ENCODE data around the gene EFNA2. TPM values are rescaled to one million over a fixed set of nuclear protein-coding genes. Genes with fewer than 3 reads are reported as not detected.
"Not testable (repeated sequence)": the region's sequence is repeated elsewhere in the genome, so short reads cannot be mapped to it uniquely, and the experiment has no call there.

Gene EFNA2
- total RNA-seq, 4 donors from 2014 or later: 0.76 TPM; not detected in 3

DNA sequence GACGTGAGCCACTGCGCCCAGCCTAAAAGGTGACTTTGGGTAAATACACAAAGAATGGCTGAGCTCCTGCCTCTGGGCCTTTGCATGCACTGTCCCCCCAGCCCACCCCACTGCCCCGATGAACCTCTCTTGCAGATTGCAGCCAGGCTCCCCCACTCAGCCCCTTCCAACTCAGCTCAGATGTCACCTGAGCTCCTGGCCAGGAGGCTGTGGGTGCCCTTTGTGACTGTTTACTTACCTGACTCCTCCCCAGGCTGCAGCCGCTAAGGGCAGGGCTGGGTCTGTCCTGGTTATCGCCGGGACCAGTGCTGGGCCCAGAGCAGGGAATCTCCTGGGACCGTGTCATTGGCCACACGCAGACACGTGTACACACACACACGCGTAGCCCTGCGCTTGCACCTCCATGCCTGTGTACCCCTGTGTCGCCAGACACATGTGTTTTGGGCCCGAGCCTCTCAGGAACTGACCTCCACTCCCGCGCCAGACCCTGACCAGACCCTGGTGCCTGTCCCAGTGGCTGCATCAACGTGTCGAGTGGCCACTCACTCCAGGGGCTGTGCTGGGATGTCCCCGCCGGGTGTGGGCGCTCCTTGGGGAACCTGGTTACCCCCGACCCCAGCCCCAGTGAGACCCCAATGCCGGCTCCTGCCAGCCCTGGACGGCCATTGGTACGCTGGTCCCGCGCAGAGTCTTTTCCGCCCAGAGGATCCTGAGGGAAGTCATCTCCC lies 18.7 kb downstream of the EFNA2 start:
- H3K27ac ChIP-seq: no peak overlapping the region
- no peaks in the 10 kb centered on the region for H3K9me3 ChIP-seq
- H3K36me3 ChIP-seq: no peaks in the 10 kb centered on the region
- no peak overlapping the region for H3K4me3 ChIP-seq
- no peaks in the 10 kb centered on the region for H3K27me3 ChIP-seq
- intact Hi-C loops (cut with DNase I; ENCODE audit: low total_unique reads): no loop called here
- DNase-seq: no peak
- TF ChIP-seq POLR2A (IDR thresholded peaks at IDR 0.05): no peak
- TF ChIP-seq, protein P1, sequence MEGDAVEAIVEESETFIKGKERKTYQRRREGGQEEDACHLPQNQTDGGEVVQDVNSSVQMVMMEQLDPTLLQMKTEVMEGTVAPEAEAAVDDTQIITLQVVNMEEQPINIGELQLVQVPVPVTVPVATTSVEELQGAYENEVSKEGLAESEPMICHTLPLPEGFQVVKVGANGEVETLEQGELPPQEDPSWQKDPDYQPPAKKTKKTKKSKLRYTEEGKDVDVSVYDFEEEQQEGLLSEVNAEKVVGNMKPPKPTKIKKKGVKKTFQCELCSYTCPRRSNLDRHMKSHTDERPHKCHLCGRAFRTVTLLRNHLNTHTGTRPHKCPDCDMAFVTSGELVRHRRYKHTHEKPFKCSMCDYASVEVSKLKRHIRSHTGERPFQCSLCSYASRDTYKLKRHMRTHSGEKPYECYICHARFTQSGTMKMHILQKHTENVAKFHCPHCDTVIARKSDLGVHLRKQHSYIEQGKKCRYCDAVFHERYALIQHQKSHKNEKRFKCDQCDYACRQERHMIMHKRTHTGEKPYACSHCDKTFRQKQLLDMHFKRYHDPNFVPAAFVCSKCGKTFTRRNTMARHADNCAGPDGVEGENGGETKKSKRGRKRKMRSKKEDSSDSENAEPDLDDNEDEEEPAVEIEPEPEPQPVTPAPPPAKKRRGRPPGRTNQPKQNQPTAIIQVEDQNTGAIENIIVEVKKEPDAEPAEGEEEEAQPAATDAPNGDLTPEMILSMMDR (IDR thresholded peaks at IDR 0.05): no peak
- H3K4me1 ChIP-seq: no peaks in the 10 kb centered on the region

DNA sequence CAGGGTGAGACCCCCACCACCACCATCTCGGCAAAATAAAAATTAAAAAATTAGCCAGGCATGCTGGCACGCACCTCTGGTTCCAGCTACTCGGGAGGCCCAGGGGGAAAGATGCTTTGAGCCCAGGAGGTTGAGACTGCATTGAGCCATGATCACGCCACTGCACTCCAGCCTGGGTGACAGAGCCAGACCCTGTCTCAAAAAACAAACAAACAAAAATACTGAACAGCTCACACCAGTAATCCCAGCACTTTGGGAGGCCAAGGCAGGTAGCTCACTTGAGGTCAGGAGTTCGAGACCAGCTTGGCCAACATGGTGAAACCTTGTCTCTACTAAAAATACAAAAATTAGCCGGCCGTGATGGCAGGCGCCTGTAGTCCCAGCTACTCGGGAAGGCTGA lies 19.7 kb downstream of the EFNA2 start:
- H3K4me3 ChIP-seq; H3K4me1 ChIP-seq; H3K9me3 ChIP-seq; DNase-seq; H3K27me3 ChIP-seq; H3K36me3 ChIP-seq; H3K27ac ChIP-seq; intact Hi-C loops (cut with DNase I; ENCODE audit: low total_unique reads): not testable (repeated sequence)

DNA sequence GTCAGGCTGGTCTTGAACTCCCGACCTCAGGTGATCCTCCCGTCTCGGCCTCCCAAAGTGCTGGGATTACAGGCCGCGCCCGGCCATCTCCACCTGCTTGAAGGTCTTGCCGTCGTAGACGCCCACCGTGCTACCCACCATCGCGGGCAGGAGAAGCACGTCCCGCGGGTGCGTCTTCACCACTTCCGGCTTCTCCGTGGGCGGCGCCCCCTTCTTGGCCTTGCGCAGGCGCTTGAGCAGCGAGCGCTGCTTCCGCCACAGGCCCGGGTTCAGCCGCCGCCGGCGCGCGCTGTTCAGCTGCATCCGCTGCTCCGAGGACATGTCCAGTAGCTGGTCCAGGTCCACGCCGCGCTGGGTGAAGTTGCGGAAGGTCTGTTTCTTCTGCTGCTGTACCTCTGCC lies 21.6 kb downstream of the EFNA2 start:
- no peak for TF ChIP-seq POLR2A (IDR thresholded peaks at IDR 0.05)
- TF ChIP-seq, protein P1 (IDR thresholded peaks at IDR 0.05): no peak
- Histone ChIP-seq H3K9me3 (no peaks in the 10 kb centered on the region), H3K36me3 (no peaks in the 10 kb centered on the region), H3K4me3 (no peak overlapping the region), H3K4me1 (no peaks in the 10 kb centered on the region), H3K27me3 (peaks cover 0 to 8% of the 10 kb centered on the region in 2 donors), H3K27ac (no peak overlapping the region)
- DNase-seq: no peak
- intact Hi-C loops (cut with DNase I; ENCODE audit: low total_unique reads): no loop called here

DNA sequence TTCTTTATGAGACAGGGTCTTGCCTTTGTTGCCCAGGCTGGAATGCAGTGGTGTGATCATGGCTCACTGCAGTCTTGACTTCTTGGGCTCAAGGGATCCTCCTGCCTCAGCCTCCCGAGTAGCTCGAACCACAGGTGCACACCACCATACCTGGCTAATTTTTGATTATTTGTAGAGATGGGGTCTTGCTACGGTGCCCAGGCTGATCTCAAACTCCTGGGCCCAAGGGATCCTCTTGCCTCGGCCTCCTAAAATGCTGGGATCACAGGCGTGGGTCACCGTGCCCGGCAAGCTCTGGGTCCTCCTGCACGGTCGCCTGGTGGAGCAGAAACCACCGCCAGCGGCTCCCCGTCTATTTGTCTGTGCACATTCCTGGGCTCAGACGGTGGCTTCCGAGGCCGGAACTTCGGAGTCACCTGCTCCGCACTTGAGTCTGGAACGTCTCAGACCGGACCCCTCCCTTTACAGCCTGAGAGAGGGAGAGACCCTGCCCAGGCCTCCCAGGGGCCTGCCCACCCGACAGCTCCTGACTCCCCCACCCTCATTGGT lies 22.2 kb downstream of the EFNA2 start:
- Histone ChIP-seq H3K4me3 (no peak overlapping the region), H3K27me3 (peaks cover 0 to 8% of the 10 kb centered on the region in 2 donors), H3K36me3 (no peaks in the 10 kb centered on the region), H3K27ac (no peak overlapping the region), H3K9me3 (no peaks in the 10 kb centered on the region), H3K4me1 (no peaks in the 10 kb centered on the region)
- DNase-seq: no peak
- TF ChIP-seq POLR2A (IDR thresholded peaks at IDR 0.05): no peak
- TF ChIP-seq, protein P1 (IDR thresholded peaks at IDR 0.05): no peak
- intact Hi-C loops (cut with DNase I; ENCODE audit: low total_unique reads): no loop called here

DNA sequence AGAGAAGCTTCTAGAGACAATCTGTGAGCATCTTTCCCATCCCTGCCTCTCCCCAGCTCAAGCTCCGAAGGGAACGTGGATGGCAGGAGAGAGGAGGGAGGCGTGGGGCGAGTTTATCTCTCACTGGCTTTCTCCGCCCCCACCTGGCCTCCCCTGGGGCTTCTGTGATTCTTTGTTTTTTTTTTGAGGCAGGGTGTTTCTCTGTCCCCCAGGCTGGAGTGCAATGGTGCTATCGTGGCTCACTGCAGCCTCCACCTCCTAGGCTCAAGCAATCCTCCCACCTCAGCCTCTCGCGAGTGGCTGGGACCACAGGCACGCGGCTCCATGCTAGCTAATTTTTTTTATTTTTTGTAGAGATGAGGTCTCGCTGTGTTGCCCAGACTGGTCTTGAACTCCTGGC lies 23.0 kb downstream of the EFNA2 start:
- no peak overlapping the region for H3K4me3 ChIP-seq
- H3K27ac ChIP-seq: no peak overlapping the region
- H3K4me1 ChIP-seq: no peaks in the 10 kb centered on the region
- intact Hi-C loops (cut with DNase I; ENCODE audit: low total_unique reads): no loop called here
- DNase-seq: no peak
- no peaks in the 10 kb centered on the region for H3K9me3 ChIP-seq
- no peaks in the 10 kb centered on the region for H3K36me3 ChIP-seq
- peaks cover 0 to 8% of the 10 kb centered on the region in 2 donors for H3K27me3 ChIP-seq
- TF ChIP-seq, protein P1 (IDR thresholded peaks at IDR 0.05): no peak
- no peak for TF ChIP-seq POLR2A (IDR thresholded peaks at IDR 0.05)

Data from uterus (tissue), 4 donors.